K562 (cell line): ENCODE data around the gene DYRK1B. TPM values are rescaled to one million over a fixed set of nuclear protein-coding genes. Genes with fewer than 3 reads are reported as not detected.
A peak's percentile ranks its signal among the peaks of the same experiment; 100 is the strongest.

Source experiments
- CHD1 ChIP-seq: fragments of 200-600 bp; sonication (generic); IDR thresholded peaks from one replicate; pipeline ENCODE4 v1.6.1; 2012; ENCODE audit warnings: mild to moderate bottlenecking, moderate library complexity, low read length, inconsistent platforms
- CLOCK ChIP-seq: fragments of 250-450 bp; sonication (Bioruptor Pico); IDR thresholded peaks from 2 replicates; pipeline ENCODE4 v1.4.0; 2020; ENCODE audit warnings: mild to moderate bottlenecking, moderate library complexity, borderline replicate concordance
- DACH1 ChIP-seq: fragments of 450-650 bp; IDR thresholded peaks from 2 replicates; pipeline ENCODE4 v1.6.1; 2018; ENCODE audit not compliant: partially characterized antibody
- GMEB1 ChIP-seq: fragments of 250-450 bp; sonication (Bioruptor Pico); IDR thresholded peaks from 2 replicates; pipeline ENCODE4 v1.4.0; 2020; ENCODE audit warnings: mild to moderate bottlenecking
- MGA ChIP-seq: fragments of 450-650 bp; IDR thresholded peaks from 2 replicates; pipeline ENCODE4 v1.6.1; 2016; ENCODE audit warnings: mild to moderate bottlenecking, moderate library complexity
- POLR2AphosphoS2 ChIP-seq: IDR thresholded peaks from 2 replicates; pipeline ENCODE4 v1.6.1; 2012; ENCODE audit warnings: low read length, improper control_type of control experiment
- ZBTB1 ChIP-seq: sonication (generic); formaldehyde crosslinking; IDR thresholded peaks from 2 replicates; pipeline ENCODE4 v1.8.1; 2023; ENCODE audit warnings: missing genetic modification reagents, low read depth, mild to moderate bottlenecking, borderline replicate concordance
- ZC3H4 ChIP-seq: sonication (generic); formaldehyde crosslinking; IDR thresholded peaks from 2 replicates; pipeline ENCODE4 v1.9.0; 2021; ENCODE audit warnings: missing genetic modification reagents, borderline replicate concordance
- ZNF398 ChIP-seq: fragments of 250-450 bp; sonication (Bioruptor Pico); IDR thresholded peaks from 2 replicates; pipeline ENCODE4 v1.8.0; 2021; ENCODE audit warnings: moderate library complexity, mild to moderate bottlenecking, inconsistent platforms
- ZNF76 ChIP-seq: fragments of 250-450 bp; sonication (Bioruptor Pico); IDR thresholded peaks from 2 replicates; pipeline ENCODE4 v1.4.0; 2020; ENCODE audit warnings: mild to moderate bottlenecking, moderate library complexity, borderline replicate concordance
- ZSCAN29 ChIP-seq: fragments of 450-650 bp; IDR thresholded peaks from 2 replicates; pipeline ENCODE4 v1.6.1; 2017
- polyA plus RNA-seq, 8 experiments: library from polyadenylated mRNA; depleted of rRNA in 4 of 8; stranded (reverse) in 5 of 8; unstranded in 3 of 8; fragments of >200 nt; fragmentation: Nextera tagmentation in 2 of 8; fragmentation: Illumina TruSeq in 1 of 8; extraction: Ambion mirVana in 2 of 8; extraction: Trizol in 1 of 8; gene quantifications; 2 replicates each; pipeline versions ENCODE4 v1.2.1 to v1.2.3, GENCODE V29; 2011 to 2014; ENCODE audit warnings: inconsistent platforms in 1 of 8, missing spikeins in 1 of 8
- total RNA-seq, 7 experiments: library from RNA; depleted of rRNA in 6 of 7; stranded (reverse); fragments of >200 nt in 6 of 7; fragmentation: Illumina TruSeq in 2 of 7; extraction: Trizol in 2 of 7; gene quantifications; 2 replicates each; pipeline versions ENCODE4 v1.2.1 to v1.2.3, GENCODE V29; 2011 to 2021; ENCODE audit warnings: low replicate concordance in 1 of 7

DYRK1B gene
- total and polyA plus RNA-seq, 9 of the 15 experiments (the other 6 are each of a cell fraction or from before 2014, with no cell fraction given) = 0.91 to 5.2 (median 1.5) TPM; not detected in 2

- no peak; the same call in 1 of the 2 replicates for TF ChIP-seq MGA
- TF ChIP-seq ZSCAN29 = no peak
- no peak for TF ChIP-seq ZNF76 (CRISPR knock-in tag)
- TF ChIP-seq ZC3H4 (CRISPR knock-in tag) = no peak
- TF ChIP-seq CLOCK (CRISPR knock-in tag) = no peak
- no peak for TF ChIP-seq ZBTB1
- TF ChIP-seq ZNF398 (CRISPR knock-in tag) = no peak
- no peak for TF ChIP-seq POLR2AphosphoS2
- TF ChIP-seq GMEB1 (CRISPR knock-in tag) = no peak
- TF ChIP-seq DACH1 = no peak
- TF ChIP-seq CHD1 = peak; percentile 66
Observed at GRCh38 chr19:39845584-39845932, 11.6 kb upstream of the DYRK1B start (continued).
